HCT116 (cell line): ENCODE measurements around the gene PEX5.

Experiments
- CBX3 ChIP-seq: IDR thresholded peaks from 2 replicates; pipeline ENCODE4 v1.6.1; 2012; ENCODE audit warnings: low read depth
- CEBPB ChIP-seq: IDR thresholded peaks from 2 replicates; pipeline ENCODE4 v1.6.1; 2012; ENCODE audit warnings: low read depth
- CTCF ChIP-seq, 3 experiments: fragments of 200-600 bp in 1 of 3; sonication (generic) in 1 of 3; IDR thresholded peaks in 2 of 3; conservative IDR thresholded peaks in 1 of 3; 2 replicates each; pipeline ENCODE4 v1.5.1; 2012 to 2017; ENCODE audit warnings: low read depth in 2 of 3, low read length in 2 of 3, antibody characterized with exemption in 1 of 3, borderline replicate concordance in 1 of 3, control low read depth in 1 of 3, mild to moderate bottlenecking in 1 of 3, mixed read lengths in 1 of 3, mixed run types in 1 of 3, moderate library complexity in 1 of 3; ENCODE audit not compliant: insufficient read depth in 1 of 3
- EZH2 ChIP-seq: fragments of 200-600 bp; sonication (generic); IDR thresholded peaks from 2 replicates; pipeline ENCODE4 v1.6.1; 2017; ENCODE audit warnings: antibody characterized with exemption, mixed run types
- JUND ChIP-seq: IDR thresholded peaks from 2 replicates; pipeline ENCODE4 v1.6.1; 2012
- POLR2A ChIP-seq: IDR thresholded peaks from 2 replicates; pipeline ENCODE4 v1.7.0; 2011; ENCODE audit warnings: borderline replicate concordance; ENCODE audit not compliant: insufficient read depth, insufficient read length; ENCODE audit errors: extremely low read depth
- POLR2AphosphoS5 ChIP-seq: IDR thresholded peaks from 2 replicates; pipeline ENCODE4 v1.6.1; 2011; ENCODE audit warnings: mild to moderate bottlenecking, low read depth, low read length, moderate library complexity
- RAD21 ChIP-seq: IDR thresholded peaks from 2 replicates; pipeline ENCODE4 v1.6.1; 2012; ENCODE audit warnings: low read depth, mild to moderate bottlenecking
- YY1 ChIP-seq: IDR thresholded peaks from 2 replicates; pipeline ENCODE4 v1.6.1; 2011; ENCODE audit warnings: low read length, low read depth, moderate library complexity, mild to moderate bottlenecking; ENCODE audit not compliant: insufficient replicate concordance; ENCODE audit errors: extremely low read depth
- ZBTB33 ChIP-seq: IDR thresholded peaks from 2 replicates; pipeline ENCODE4 v1.6.1; 2011; ENCODE audit warnings: mild to moderate bottlenecking, low read length, moderate library complexity; ENCODE audit not compliant: insufficient replicate concordance; ENCODE audit errors: extremely low read depth
- ZNF274 ChIP-seq: fragments of 200-500 bp; sonication (Bioruptor generic); IDR thresholded peaks from 2 replicates; pipeline ENCODE4 v1.6.1; 2014; ENCODE audit warnings: mild to moderate bottlenecking, low read depth, low read length, inconsistent platforms
- TF ChIP-seq, protein P1 (sequence below): IDR thresholded peaks from 2 replicates; pipeline ENCODE4 v1.6.1; 2012
- TF ChIP-seq, protein P2 (sequence below): IDR thresholded peaks from 2 replicates; pipeline ENCODE4 v1.6.1; 2012; ENCODE audit warnings: low read depth

- no peak for TF ChIP-seq YY1
- TF ChIP-seq, protein P1, sequence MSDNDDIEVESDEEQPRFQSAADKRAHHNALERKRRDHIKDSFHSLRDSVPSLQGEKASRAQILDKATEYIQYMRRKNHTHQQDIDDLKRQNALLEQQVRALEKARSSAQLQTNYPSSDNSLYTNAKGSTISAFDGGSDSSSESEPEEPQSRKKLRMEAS, result no peak
- no peak for TF ChIP-seq CTCF (IDR thresholded peaks at IDR 0.05 in 2 of 3, conservative IDR thresholded peaks at IDR 0.05 in 1 of 3; ENCODE audit: borderline replicate concordance in 1 of 3, insufficient read depth in 1 of 3, low read depth in 2 of 3, low read length in 2 of 3)
- TF ChIP-seq POLR2A, result no peak
- no peak for TF ChIP-seq ZNF274
- TF ChIP-seq CBX3, result no peak
- no peak for TF ChIP-seq EZH2
- no peak for TF ChIP-seq POLR2AphosphoS5
- TF ChIP-seq, protein P2, sequence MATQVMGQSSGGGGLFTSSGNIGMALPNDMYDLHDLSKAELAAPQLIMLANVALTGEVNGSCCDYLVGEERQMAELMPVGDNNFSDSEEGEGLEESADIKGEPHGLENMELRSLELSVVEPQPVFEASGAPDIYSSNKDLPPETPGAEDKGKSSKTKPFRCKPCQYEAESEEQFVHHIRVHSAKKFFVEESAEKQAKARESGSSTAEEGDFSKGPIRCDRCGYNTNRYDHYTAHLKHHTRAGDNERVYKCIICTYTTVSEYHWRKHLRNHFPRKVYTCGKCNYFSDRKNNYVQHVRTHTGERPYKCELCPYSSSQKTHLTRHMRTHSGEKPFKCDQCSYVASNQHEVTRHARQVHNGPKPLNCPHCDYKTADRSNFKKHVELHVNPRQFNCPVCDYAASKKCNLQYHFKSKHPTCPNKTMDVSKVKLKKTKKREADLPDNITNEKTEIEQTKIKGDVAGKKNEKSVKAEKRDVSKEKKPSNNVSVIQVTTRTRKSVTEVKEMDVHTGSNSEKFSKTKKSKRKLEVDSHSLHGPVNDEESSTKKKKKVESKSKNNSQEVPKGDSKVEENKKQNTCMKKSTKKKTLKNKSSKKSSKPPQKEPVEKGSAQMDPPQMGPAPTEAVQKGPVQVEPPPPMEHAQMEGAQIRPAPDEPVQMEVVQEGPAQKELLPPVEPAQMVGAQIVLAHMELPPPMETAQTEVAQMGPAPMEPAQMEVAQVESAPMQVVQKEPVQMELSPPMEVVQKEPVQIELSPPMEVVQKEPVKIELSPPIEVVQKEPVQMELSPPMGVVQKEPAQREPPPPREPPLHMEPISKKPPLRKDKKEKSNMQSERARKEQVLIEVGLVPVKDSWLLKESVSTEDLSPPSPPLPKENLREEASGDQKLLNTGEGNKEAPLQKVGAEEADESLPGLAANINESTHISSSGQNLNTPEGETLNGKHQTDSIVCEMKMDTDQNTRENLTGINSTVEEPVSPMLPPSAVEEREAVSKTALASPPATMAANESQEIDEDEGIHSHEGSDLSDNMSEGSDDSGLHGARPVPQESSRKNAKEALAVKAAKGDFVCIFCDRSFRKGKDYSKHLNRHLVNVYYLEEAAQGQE, result no peak
- TF ChIP-seq RAD21, result no peak
- no peak for TF ChIP-seq CEBPB
- TF ChIP-seq JUND, result no peak
- TF ChIP-seq ZBTB33, result no peak
Observed at GRCh38 chr12:7217475-7218069, 28.1 kb downstream of the PEX5 start.
